ENCODE data around the gene SAP30L. TPM values are rescaled to one million over a fixed set of nuclear protein-coding genes. Genes with fewer than 3 reads are reported as not detected.

SAP30L gene
- total and polyA plus RNA-seq, 2 experiments from 2014 or later, result 9.4 to 26.0 TPM

DNA sequence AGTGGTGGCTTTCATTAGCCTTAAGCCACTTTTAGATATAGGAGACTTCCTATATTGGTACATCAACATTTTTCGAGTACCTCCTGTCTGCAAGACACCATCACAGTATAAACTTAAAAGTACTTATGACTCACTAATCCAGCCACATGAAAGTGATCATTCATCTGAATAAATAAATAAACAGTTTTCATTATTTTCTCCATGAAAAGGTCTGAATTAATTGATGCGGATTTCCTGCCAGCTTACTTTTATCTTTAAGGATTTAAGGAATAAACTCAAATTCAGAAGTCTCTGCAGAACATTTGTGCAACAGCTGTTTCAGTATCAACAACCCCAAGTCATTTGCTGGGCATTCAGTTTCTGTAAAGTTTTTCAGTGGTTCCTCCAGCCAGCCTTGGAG lies 4.0 kb downstream of the SAP30L start:
- H3K36me3 ChIP-seq (ENCODE audit: low read depth), result peaks cover 18% of the 10 kb centered on the region; the same call in 1 of the 2 replicates
- no peak overlapping the region for H3K27ac ChIP-seq
- H3K4me3 ChIP-seq, result no peak overlapping the region
- TF ChIP-seq EZH2phosphoT487 (IDR thresholded peaks at IDR 0.05; ENCODE audit: insufficient read depth, low read depth) (no peak), EZH2 (IDR thresholded peaks at IDR 0.05; ENCODE audit: insufficient read depth, poor library complexity, severe bottlenecking) (no peak)
- H3F3A ChIP-seq (ENCODE audit: insufficient read depth), result peaks cover 8% of the 10 kb centered on the region
- in situ Hi-C loops (cut with MboI), result loop anchor here (25.0 kb wide), 1 partner anchor 363 kb away; no protein-coding TSS in a partner anchor
- peaks cover 11% of the 10 kb centered on the region for H3K4me1 ChIP-seq (ENCODE audit: insufficient read depth)
- no peak overlapping the region for H3K9ac ChIP-seq
- peaks cover 59% of the 10 kb centered on the region for H3K79me2 ChIP-seq (ENCODE audit: insufficient read depth)
- H4K20me1 ChIP-seq (ENCODE audit: insufficient read depth), result peaks cover 17% of the 10 kb centered on the region; the same call in 1 of the 2 replicates
- H3K27me3 ChIP-seq (replicated peaks; ENCODE audit: insufficient read depth), result no peaks in the 10 kb centered on the region
- no peaks in the 10 kb centered on the region for H3K9me2 ChIP-seq (ENCODE audit: insufficient read depth)
- H3K4me2 ChIP-seq (ENCODE audit: unreplicated experiment), result no peak overlapping the region
- H2AFZ ChIP-seq, result no peak overlapping the region
- no peaks in the 10 kb centered on the region for H3K9me3 ChIP-seq (ENCODE audit: low read depth)
- DNase-seq, result no peak
- WGBS, 2 experiments (ENCODE audit: low coverage in 1 of 2, low lambda C conversion rate in 2 of 2, missing lambda C conversion rate in 2 of 2), result 90 to 97% methylated on average over 2 of the region's 2 CpGs

DNA sequence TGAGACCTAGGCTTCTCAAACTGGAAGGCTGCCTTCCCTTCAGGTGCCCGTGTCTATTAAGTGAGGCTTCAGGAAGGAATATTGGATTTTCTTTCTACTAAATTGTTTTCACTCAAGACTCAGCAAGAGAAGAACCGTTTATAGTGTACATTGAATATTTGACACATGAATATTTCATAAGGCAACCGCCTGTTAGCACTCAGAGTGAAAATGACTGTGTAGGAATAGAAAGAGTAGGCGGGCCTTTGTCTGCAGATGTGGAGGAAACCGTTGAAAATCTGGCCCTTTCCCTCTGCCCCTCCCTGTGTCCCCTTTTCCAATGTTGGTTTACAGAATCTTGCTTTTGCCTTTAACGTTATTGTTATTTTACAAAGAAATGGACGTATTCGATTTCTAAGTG lies 6.2 kb downstream of the SAP30L start:
- DNase-seq, result no peak
- H3K4me1 ChIP-seq (ENCODE audit: insufficient read depth), result peaks cover 11% of the 10 kb centered on the region
- peaks cover 17% of the 10 kb centered on the region; the same call in 1 of the 2 replicates for H4K20me1 ChIP-seq (ENCODE audit: insufficient read depth)
- H3K27ac ChIP-seq, result no peak overlapping the region
- H3K4me2 ChIP-seq (ENCODE audit: unreplicated experiment), result no peak overlapping the region
- H3K27me3 ChIP-seq (replicated peaks; ENCODE audit: insufficient read depth), result no peaks in the 10 kb centered on the region
- peaks cover 31% of the 10 kb centered on the region; the same call in 1 of the 2 replicates for H3K36me3 ChIP-seq (ENCODE audit: low read depth)
- H3K9me3 ChIP-seq (ENCODE audit: low read depth), result no peaks in the 10 kb centered on the region
- in situ Hi-C loops (cut with MboI), result loop anchor here (25.0 kb wide), 1 partner anchor 360 kb away; no protein-coding TSS in a partner anchor
- no peak overlapping the region for H3K4me3 ChIP-seq
- TF ChIP-seq EZH2phosphoT487 (IDR thresholded peaks at IDR 0.05; ENCODE audit: insufficient read depth, low read depth) (no peak), EZH2 (IDR thresholded peaks at IDR 0.05; ENCODE audit: insufficient read depth, poor library complexity, severe bottlenecking) (no peak)
- H3K9me2 ChIP-seq (ENCODE audit: insufficient read depth), result no peaks in the 10 kb centered on the region
- H3F3A ChIP-seq (ENCODE audit: insufficient read depth), result peaks cover 8% of the 10 kb centered on the region
- no peak overlapping the region for H2AFZ ChIP-seq
- peaks cover 50% of the 10 kb centered on the region for H3K79me2 ChIP-seq (ENCODE audit: insufficient read depth)
- no peak overlapping the region for H3K9ac ChIP-seq
- WGBS, 2 experiments (ENCODE audit: low coverage in 1 of 2, low lambda C conversion rate in 2 of 2, missing lambda C conversion rate in 2 of 2), result 80% methylated on average over 8 of the region's 8 CpGs

DNA sequence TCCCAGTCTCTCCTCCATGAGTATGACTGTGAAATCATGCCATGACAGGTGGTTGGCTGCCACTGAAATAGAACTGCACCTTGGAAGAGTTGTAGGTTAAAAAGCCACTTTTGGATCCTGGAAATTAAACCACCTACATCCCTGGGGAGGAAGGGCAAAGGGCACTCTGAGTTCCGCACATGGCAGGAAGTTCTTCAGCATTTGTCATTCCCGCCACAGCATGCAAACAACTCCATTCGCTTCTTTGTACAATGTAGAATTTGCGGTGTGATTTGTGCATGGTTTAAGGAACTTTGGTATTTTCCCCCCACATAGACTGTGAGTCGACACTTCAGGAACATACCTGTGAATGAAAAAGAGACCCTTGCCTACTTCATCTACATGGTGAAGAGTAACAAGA lies 9.8 kb downstream of the SAP30L start:
- DNase-seq, result no peak
- 96 to 99% methylated on average over 5 of the region's 5 CpGs for WGBS, 2 experiments (ENCODE audit: low coverage in 1 of 2, low lambda C conversion rate in 2 of 2, missing lambda C conversion rate in 2 of 2)
- H3K36me3 ChIP-seq (ENCODE audit: low read depth), result peaks cover 35% of the 10 kb centered on the region; the same call in 1 of the 2 replicates
- H3K79me2 ChIP-seq (ENCODE audit: insufficient read depth), result peaks cover 14% of the 10 kb centered on the region
- TF ChIP-seq EZH2 (IDR thresholded peaks at IDR 0.05; ENCODE audit: insufficient read depth, poor library complexity, severe bottlenecking) (no peak), EZH2phosphoT487 (IDR thresholded peaks at IDR 0.05; ENCODE audit: insufficient read depth, low read depth) (no peak)
- H3K4me3 ChIP-seq, result no peak overlapping the region
- no peaks in the 10 kb centered on the region for H3F3A ChIP-seq (ENCODE audit: insufficient read depth)
- no peak overlapping the region for H3K9ac ChIP-seq
- no peaks in the 10 kb centered on the region for H3K9me2 ChIP-seq (ENCODE audit: insufficient read depth)
- in situ Hi-C loops (cut with MboI), result loop anchor here (25.0 kb wide), 1 partner anchor 357 kb away; no protein-coding TSS in a partner anchor
- H3K4me1 ChIP-seq (ENCODE audit: insufficient read depth), result no peaks in the 10 kb centered on the region
- no peaks in the 10 kb centered on the region for H3K27me3 ChIP-seq (replicated peaks; ENCODE audit: insufficient read depth)
- no peak overlapping the region for H3K4me2 ChIP-seq (ENCODE audit: unreplicated experiment)
- no peak overlapping the region for H2AFZ ChIP-seq
- no peaks in the 10 kb centered on the region for H3K9me3 ChIP-seq (ENCODE audit: low read depth)
- no peak overlapping the region for H3K27ac ChIP-seq
- 0 out of 2 replicates have a peak, but pooled peaks cover 2% of the 10 kb centered on the region for H4K20me1 ChIP-seq (ENCODE audit: insufficient read depth)

DNA sequence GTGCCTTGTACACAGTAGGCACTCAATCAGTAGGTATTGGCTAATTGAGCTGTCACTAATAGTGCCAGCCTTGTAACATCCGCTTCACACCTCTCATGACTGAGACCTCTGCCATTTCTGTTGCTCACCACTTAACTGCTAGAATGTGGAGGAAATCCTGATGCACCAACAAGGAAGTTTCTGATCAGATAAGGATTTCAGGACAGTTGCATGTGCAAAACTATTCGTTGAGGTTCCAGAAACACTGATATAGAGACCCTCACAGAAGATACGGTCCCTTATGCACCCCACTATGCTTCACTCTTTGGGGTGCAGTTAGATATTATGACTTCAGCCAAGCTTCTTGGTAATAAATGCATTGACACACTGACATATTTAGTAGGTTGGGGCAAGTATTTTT lies 10.7 kb downstream of the SAP30L start:
- Histone ChIP-seq H3K4me2 (ENCODE audit: unreplicated experiment) (no peak overlapping the region), H3K9me3 (ENCODE audit: low read depth) (no peaks in the 10 kb centered on the region), H3K4me1 (ENCODE audit: insufficient read depth) (no peaks in the 10 kb centered on the region), H2AFZ (no peak overlapping the region), H3K9me2 (ENCODE audit: insufficient read depth) (no peaks in the 10 kb centered on the region), H3K27me3 (replicated peaks; ENCODE audit: insufficient read depth) (no peaks in the 10 kb centered on the region), H3K27ac (no peak overlapping the region), H3F3A (ENCODE audit: insufficient read depth) (no peaks in the 10 kb centered on the region), H3K9ac (no peak overlapping the region), H3K79me2 (ENCODE audit: insufficient read depth) (peaks cover 5% of the 10 kb centered on the region), H4K20me1 (ENCODE audit: insufficient read depth) (0 out of 2 replicates have a peak, but pooled peaks cover 2% of the 10 kb centered on the region), H3K36me3 (ENCODE audit: low read depth) (peaks cover 28% of the 10 kb centered on the region; the same call in 1 of the 2 replicates), H3K4me3 (no peak overlapping the region)
- in situ Hi-C loops (cut with MboI), result loop anchor here (25.0 kb wide), 1 partner anchor 356 kb away; no protein-coding TSS in a partner anchor
- TF ChIP-seq EZH2phosphoT487 (IDR thresholded peaks at IDR 0.05; ENCODE audit: insufficient read depth, low read depth) (no peak), EZH2 (IDR thresholded peaks at IDR 0.05; ENCODE audit: insufficient read depth, poor library complexity, severe bottlenecking) (no peak)
- WGBS, 2 experiments (ENCODE audit: low coverage in 1 of 2, low lambda C conversion rate in 2 of 2, missing lambda C conversion rate in 2 of 2), result 96 to 98% methylated on average over 3 of the region's 3 CpGs
- DNase-seq, result no peak
